GM18505 (cell line): ENCODE results near the gene SLC25A31.
A peak's percentile ranks its signal among the peaks of the same experiment; 100 is the strongest.

ENCODE experiments used
- ATAC-seq: cut with Tn5 transposase; IDR thresholded peaks from one replicate; pipeline ENCODE4 v1.9.1; 2021; ENCODE audit not compliant: unreplicated experiment
- POLR2A ChIP-seq: IDR thresholded peaks from 4 replicates; pipeline ENCODE4 v1.6.1; 2011; ENCODE audit warnings: borderline replicate concordance; ENCODE audit not compliant: insufficient read depth, insufficient read length; ENCODE audit errors: extremely low read depth

SLC25A31 gene

GRCh38 chr4:127730142-127730913, at the start of gene SLC25A31:
TSS of gene SLC25A31 (plus strand) at chr4:127730400. CDS start at chr4:127730546, 146 bp downstream.
- no peak for TF ChIP-seq POLR2A
- no peak for ATAC-seq

- TF ChIP-seq POLR2A = no peak
- ATAC-seq = no peak
These were observed 44.9 kb upstream of the SLC25A31 start for GRCh38 chr4:127685292-127685691.

DNA sequence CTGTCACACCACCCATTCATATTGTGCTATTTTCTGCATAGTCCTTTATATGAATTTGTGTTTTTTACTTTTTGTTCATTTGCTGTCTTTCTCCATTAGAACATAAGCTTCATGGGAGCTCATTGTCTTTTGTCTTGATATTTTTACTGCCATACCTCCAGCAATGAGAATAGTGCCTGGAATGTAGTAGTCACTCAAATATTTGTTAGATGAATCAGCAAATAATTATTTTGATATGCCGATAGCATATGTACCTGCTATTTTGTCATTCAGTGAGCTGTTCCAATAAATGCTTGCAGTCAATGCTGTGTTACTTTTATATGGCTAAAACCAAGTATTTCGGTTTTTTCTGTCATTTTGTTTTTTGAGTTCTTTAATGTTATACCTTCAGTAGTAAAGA, 43.5 kb upstream of the SLC25A31 start:
- TF ChIP-seq POLR2A = no peak
- ATAC-seq = no peak

- no peak for ATAC-seq
- no peak for TF ChIP-seq POLR2A
These were observed 42.6 kb upstream of the SLC25A31 start for GRCh38 chr4:127687580-127687979.

DNA sequence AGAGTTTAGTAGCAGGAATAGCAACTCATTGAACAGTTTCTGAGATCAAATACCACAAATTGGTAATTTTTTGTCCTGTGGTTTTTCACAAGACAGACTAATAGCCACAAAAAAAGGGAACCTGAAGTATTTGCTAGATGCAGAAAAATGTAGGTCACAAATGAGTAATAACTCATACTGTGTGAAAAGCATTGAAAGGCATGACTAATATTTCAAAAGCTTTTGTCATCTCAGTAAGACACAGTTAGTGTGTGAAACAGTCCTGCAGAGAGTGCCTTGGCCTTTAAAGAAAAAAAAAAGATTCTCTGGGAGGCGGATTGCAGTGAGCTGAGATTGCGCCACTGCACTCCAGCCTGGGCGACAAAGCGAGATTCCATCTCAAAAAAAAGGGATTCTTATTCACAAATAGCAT, 31.4 kb upstream of the SLC25A31 start:
- TF ChIP-seq POLR2A = no peak
- peak; percentile 100 for ATAC-seq

DNA sequence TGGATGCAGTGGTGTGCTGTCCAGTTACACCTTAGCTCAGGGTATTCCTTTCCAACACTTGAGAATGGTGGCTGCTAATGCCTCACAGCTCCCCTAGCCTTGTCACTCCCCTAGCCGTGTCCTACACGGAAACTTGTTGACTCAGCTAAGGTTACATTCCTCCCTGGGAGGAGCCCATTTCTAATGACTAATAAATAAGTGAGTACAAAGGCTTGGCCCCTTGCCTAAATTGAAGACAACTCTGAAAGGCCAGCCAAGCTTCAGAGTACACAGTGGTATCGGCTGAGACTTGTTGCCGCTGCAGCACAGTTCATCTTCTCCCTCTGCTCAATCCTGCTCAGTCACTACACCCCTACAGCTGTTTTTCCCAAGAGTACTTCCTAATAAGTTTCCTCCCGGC, 21.2 kb upstream of the SLC25A31 start:
- no peak for ATAC-seq
- no peak for TF ChIP-seq POLR2A

DNA sequence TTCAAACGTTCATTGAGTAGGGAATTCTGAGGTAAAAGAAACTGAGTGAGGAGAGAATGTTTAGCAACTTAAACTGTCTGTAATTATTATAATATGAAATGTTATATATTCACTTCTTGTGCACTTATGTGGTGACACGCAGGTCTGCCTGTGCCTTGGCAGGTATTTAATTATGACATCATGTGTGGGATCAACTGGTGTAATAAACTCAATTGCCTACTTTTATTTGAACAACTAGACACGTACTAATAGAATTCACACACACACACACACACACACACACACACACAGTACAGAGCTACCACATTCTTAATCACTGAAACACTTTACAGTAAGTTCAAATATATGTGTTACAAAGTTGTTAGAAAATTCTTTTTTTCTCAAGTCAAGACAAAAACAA, 20.7 kb upstream of the SLC25A31 start:
- no peak for TF ChIP-seq POLR2A
- ATAC-seq = no peak

- ATAC-seq = no peak
- no peak for TF ChIP-seq POLR2A
These were observed 1.2 kb downstream of the SLC25A31 start for GRCh38 chr4:127731406-127731805.

DNA sequence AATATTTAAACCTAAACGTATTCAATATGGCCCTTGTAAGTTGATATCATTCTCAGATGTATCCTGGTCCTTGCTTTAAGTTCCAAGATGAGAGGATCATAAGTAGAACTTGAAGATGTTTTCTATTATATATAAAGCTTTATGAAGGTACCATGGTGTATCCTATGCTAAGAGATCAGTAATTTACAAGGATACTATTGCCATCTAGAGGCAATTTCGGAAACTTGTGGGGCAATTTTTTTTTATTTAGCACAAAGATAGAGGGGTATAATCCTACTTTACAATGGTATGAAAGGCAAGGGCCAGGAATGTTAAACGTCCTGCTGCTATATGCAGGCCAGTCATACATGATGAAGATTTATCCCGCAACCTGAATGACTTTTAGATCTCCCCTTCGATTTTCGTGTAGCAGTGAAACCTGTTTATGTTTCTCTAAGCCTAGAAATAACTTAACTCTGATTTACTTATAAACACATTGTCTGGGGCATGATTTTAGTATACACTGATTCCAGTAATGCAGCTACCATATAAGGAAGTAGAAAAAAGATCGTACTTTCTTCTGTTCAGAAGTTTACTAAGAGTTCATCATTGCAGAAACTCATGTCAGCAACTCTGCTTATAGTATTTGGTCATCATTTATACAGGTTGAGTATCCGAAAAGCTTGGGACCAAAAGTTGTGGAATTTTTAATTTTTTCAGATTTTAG, 2.6 kb downstream of the SLC25A31 start:
- TF ChIP-seq POLR2A = no peak

DNA sequence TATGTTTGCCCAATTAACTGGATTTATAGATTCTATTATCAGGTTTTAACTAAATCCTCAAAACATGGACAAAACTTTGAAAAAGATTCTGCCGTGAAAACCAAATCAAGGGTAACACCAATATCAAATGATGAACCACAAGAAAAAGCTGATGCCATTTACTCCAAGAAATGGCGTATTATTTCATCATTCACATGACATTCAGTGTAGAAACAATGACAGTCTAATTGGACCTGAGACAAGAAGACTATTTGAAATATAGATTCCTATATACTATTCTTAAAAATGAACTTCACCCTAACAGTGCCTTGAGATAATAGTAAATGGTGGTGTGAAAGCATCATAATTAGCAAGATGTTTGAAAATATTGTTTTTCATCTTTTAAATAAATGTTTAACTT, 4.8 kb downstream of the SLC25A31 start:
- ATAC-seq = no peak
- no peak for TF ChIP-seq POLR2A

More for the DNA sequence above, 2.6 kb downstream of the SLC25A31 start:
- ATAC-seq = peak; percentile 62

DNA sequence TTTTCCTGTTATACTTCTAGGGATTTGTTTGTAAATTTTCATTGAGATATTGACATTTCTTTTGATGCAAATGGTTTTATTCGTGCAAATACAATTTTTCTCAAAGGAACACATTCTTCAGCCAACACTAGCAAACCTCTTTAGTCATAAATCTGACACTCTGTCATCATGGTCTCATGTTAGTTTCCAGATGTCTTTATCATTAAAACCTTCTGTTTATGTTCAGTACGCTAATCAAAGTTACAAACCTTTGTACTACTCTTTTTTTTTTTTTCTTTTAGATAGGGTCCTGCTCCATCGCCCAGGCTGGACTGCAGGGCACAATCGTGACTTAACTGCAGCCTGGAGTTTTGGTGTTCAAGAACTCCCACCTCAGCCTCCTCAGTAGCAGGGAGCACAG, 7.1 kb downstream of the SLC25A31 start:
- TF ChIP-seq POLR2A = no peak
- ATAC-seq = no peak

DNA sequence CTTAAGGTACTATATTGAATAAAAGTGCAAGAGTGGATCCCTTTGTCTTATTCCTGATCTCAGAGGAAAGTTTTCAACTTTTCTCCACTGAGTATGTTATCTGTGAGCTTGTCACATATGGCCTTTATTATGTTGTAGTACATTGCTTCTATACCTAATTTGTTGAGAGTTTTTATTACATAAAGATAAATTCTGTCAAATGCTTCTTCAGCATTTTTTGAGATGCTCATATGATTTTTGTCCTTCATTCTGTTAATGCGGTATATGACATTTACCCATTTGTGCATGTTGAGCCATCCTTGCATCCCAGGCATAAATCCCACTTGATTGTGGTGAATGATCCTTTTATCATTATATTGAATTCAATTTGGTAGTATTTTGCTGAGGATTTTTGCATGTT, 11.0 kb downstream of the SLC25A31 start:
- no peak for TF ChIP-seq POLR2A
- ATAC-seq = no peak

- no peak for ATAC-seq
- no peak for TF ChIP-seq POLR2A
These were observed 17.7 kb downstream of the SLC25A31 start for GRCh38 chr4:127747883-127748282.

DNA sequence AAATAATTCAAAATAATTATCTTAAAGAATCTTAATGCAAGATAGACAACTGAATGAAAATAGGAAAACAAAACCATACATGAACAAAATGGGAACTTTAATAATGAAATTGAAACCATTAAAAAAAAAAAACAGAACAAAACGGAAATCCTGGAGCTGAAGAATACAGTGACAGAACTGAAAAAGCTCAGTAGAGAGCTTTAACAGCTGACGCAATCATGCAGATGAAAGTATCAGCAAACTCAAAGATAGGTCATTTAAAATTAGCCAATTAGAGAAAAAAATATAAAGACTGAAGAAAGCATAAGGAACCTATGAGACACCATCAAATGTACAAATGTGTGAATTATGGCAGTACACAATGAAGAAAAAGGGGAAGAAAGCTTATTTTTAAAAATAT, 18.8 kb downstream of the SLC25A31 start:
- no peak for ATAC-seq
- no peak for TF ChIP-seq POLR2A

DNA sequence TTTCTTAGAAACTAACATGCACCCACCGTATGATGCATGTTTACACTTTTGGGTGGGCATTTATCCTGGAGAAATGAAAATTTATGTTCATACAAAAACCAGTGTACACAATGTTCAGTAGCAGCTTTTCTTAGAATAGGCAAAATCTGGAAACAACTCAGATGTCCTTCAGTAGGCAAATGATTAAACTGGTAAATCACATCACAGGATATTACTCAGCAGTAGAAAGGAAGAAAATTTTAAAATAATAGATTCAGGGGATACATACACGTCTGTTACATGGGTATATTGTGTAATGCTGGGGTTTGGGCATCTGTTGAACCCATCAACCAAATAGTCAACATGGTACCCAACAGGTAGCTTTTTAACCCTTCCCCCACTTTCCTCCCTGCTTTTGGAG, 26.7 kb downstream of the SLC25A31 start:
- no peak for ATAC-seq

GRCh38 chr4:127759228-127759820, 29.1 kb downstream of the SLC25A31 start:
- no peak for TF ChIP-seq POLR2A
- no peak for ATAC-seq

More for the DNA sequence above, 26.7 kb downstream of the SLC25A31 start:
- no peak for TF ChIP-seq POLR2A
